Measurements from ENCODE around the gene NFKBIE.

GRCh38 chr6:44220913-44221290, 44.4 kb downstream of the NFKBIE start:
- TF ChIP-seq, protein P1, sequence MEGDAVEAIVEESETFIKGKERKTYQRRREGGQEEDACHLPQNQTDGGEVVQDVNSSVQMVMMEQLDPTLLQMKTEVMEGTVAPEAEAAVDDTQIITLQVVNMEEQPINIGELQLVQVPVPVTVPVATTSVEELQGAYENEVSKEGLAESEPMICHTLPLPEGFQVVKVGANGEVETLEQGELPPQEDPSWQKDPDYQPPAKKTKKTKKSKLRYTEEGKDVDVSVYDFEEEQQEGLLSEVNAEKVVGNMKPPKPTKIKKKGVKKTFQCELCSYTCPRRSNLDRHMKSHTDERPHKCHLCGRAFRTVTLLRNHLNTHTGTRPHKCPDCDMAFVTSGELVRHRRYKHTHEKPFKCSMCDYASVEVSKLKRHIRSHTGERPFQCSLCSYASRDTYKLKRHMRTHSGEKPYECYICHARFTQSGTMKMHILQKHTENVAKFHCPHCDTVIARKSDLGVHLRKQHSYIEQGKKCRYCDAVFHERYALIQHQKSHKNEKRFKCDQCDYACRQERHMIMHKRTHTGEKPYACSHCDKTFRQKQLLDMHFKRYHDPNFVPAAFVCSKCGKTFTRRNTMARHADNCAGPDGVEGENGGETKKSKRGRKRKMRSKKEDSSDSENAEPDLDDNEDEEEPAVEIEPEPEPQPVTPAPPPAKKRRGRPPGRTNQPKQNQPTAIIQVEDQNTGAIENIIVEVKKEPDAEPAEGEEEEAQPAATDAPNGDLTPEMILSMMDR (IDR thresholded peaks at IDR 0.05): no peak
- TF ChIP-seq POLR2A (IDR thresholded peaks at IDR 0.05; ENCODE audit: low read depth) (no peak), EP300 (IDR thresholded peaks at IDR 0.05) (no peak), POLR2AphosphoS5 (IDR thresholded peaks at IDR 0.05) (no peak)

Measured in esophagus muscularis mucosa (tissue), 4 donors.